Cerebellar nuclear complex (tissue), 1 donor: ENCODE measurements around the gene CYRIA.

ENCODE experiments used
- DNase-seq, 2 experiments: peaks; one replicate each; lab custom pipeline; 2025; lab: John Stamatoyannopoulos, UW

The CYRIA gene

GRCh38 chr2:16629770-16630169 lies 35.9 kb downstream of the CYRIA start:
- no peak for DNase-seq

GRCh38 chr2:16629044-16629443 lies 36.6 kb downstream of the CYRIA start:
- no peak for DNase-seq

GRCh38 chr2:16628314-16628713 lies 37.3 kb downstream of the CYRIA start:
- DNase-seq: no peak

GRCh38 chr2:16626997-16627605 lies 38.5 kb downstream of the CYRIA start:
- no peak for DNase-seq

GRCh38 chr2:16626497-16626896 lies 39.1 kb downstream of the CYRIA start:
- no peak for DNase-seq

GRCh38 chr2:16625759-16626158 lies 39.9 kb downstream of the CYRIA start:
- DNase-seq: no peak

GRCh38 chr2:16625201-16625729 lies 40.4 kb downstream of the CYRIA start:
- no peak for DNase-seq

- DNase-seq: no peak
Measured at GRCh38 chr2:16624436-16624780, 41.2 kb downstream of the CYRIA start.

GRCh38 chr2:16623564-16624435 lies 41.8 kb downstream of the CYRIA start:
- DNase-seq: no peak

- DNase-seq: no peak
Measured at GRCh38 chr2:16623031-16623430, 42.6 kb downstream of the CYRIA start.

- DNase-seq: no peak
Measured at GRCh38 chr2:16622399-16622968, 43.1 kb downstream of the CYRIA start.

- no peak for DNase-seq
Measured at GRCh38 chr2:16621316-16621715, 44.3 kb downstream of the CYRIA start.

GRCh38 chr2:16620590-16620989 lies 45.0 kb downstream of the CYRIA start:
- DNase-seq: no peak

- DNase-seq: no peak
Measured at GRCh38 chr2:16619576-16620245, 45.9 kb downstream of the CYRIA start.

GRCh38 chr2:16617282-16618266 lies 48.1 kb downstream of the CYRIA start:
- no peak for DNase-seq
